Peyer's patch (tissue), 4 donors: ENCODE data around the gene ANKRD16. TPM values are rescaled to one million over a fixed set of nuclear protein-coding genes. Genes with fewer than 3 reads are reported as not detected.
A peak's percentile ranks its signal among the peaks of the same experiment; 100 is the strongest.

Experiments used
- DNase-seq, 3 donors: peaks; one replicate each; pipeline ENCODE4 v3.0.0-alpha.2; 2017 to 2019
- H3K27ac ChIP-seq, 4 donors: fragments of 200-600 bp; sonication (generic); one replicate each; pipeline ENCODE4 v1.5.1; 2016 to 2019
- H3K27me3 ChIP-seq, 2 donors: fragments of 200-600 bp; sonication (generic); one replicate each; pipeline ENCODE4 v1.5.1; 2019
- H3K36me3 ChIP-seq, 3 donors: fragments of 200-600 bp; sonication (generic); one replicate each; pipeline ENCODE4 v1.5.1; 2016 to 2019
- H3K4me1 ChIP-seq, 4 donors: fragments of 200-600 bp; sonication (generic); one replicate each; pipeline ENCODE4 v1.5.1; 2016 to 2019
- H3K4me3 ChIP-seq, 4 donors: fragments of 200-600 bp; sonication (generic); 1 replicate in 3 of 4; 2 replicates in 1 of 4; pipeline ENCODE4 v1.5.1; 2016 to 2019; ENCODE audit warnings: mild to moderate bottlenecking in 1 of 4
- H3K9me3 ChIP-seq, 4 donors: fragments of 200-600 bp; sonication (generic); one replicate each; pipeline ENCODE4 v1.5.1; 2016 to 2019; ENCODE audit warnings: mild to moderate bottlenecking in 1 of 4
- POLR2A ChIP-seq, 2 donors: fragments of 450-650 bp; IDR thresholded peaks; one replicate each; pipeline ENCODE4 v1.5.1; 2017; ENCODE audit warnings: antibody characterized with exemption in 2 of 2, mild to moderate bottlenecking in 2 of 2, moderate library complexity in 2 of 2
- total RNA-seq, 4 donors: library from RNA; depleted of rRNA; stranded (reverse); fragments of >200 nt; gene quantifications; one replicate each; pipeline ENCODE4 v1.1.0, GENCODE V29; 2016
- TF ChIP-seq, protein P1 (sequence below), 6 experiments: fragments of 450-650 bp in 4 of 6; fragments of 200-600 bp in 2 of 6; sonication (generic) in 1 of 6; IDR thresholded peaks; one replicate each; pipeline ENCODE4 v1.5.1; 2017 to 2019; ENCODE audit warnings: antibody characterized with exemption in 6 of 6, mild to moderate bottlenecking in 3 of 6, moderate library complexity in 1 of 6

ANKRD16 gene
- total RNA-seq, 4 donors from 2014 or later: 5.3 to 15.3 (median 11.9) TPM

DNA sequence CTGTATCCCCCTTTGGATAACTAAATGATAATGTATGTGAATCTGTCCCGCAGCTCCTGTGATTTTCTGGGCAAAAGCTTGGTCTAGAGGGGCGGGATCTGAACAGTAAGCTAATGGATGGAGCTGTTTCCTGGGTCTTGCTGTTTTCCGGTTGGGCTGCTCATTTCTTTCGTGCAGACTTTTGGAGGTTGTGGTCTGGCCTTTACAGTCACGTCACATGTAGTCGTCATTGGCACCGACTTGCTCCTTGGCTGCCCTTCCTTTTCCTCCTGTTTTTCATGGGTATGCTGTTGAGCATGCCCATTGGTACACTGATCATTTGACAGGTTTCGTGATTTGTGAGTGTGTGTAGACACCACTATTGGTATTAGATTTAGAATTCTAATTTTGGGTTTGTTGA lies 2.3 kb upstream of the ANKRD16 start:
- peak in 1 of 3 donors; percentile 19 for DNase-seq
- Histone ChIP-seq H3K4me1 (peaks cover 0 to 37% (median 12%) of the 10 kb centered on the region in 4 donors), H3K36me3 (peaks cover 0 to 22% (median 0%) of the 10 kb centered on the region in 3 donors), H3K9me3 (no peaks in the 10 kb centered on the region), H3K4me3 (no peak overlapping the region), H3K27ac (no peak overlapping the region), H3K27me3 (no peaks in the 10 kb centered on the region)
- TF ChIP-seq POLR2A (IDR thresholded peaks at IDR 0.05): no peak
- TF ChIP-seq, protein P1, sequence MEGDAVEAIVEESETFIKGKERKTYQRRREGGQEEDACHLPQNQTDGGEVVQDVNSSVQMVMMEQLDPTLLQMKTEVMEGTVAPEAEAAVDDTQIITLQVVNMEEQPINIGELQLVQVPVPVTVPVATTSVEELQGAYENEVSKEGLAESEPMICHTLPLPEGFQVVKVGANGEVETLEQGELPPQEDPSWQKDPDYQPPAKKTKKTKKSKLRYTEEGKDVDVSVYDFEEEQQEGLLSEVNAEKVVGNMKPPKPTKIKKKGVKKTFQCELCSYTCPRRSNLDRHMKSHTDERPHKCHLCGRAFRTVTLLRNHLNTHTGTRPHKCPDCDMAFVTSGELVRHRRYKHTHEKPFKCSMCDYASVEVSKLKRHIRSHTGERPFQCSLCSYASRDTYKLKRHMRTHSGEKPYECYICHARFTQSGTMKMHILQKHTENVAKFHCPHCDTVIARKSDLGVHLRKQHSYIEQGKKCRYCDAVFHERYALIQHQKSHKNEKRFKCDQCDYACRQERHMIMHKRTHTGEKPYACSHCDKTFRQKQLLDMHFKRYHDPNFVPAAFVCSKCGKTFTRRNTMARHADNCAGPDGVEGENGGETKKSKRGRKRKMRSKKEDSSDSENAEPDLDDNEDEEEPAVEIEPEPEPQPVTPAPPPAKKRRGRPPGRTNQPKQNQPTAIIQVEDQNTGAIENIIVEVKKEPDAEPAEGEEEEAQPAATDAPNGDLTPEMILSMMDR (IDR thresholded peaks at IDR 0.05): no peak

DNA sequence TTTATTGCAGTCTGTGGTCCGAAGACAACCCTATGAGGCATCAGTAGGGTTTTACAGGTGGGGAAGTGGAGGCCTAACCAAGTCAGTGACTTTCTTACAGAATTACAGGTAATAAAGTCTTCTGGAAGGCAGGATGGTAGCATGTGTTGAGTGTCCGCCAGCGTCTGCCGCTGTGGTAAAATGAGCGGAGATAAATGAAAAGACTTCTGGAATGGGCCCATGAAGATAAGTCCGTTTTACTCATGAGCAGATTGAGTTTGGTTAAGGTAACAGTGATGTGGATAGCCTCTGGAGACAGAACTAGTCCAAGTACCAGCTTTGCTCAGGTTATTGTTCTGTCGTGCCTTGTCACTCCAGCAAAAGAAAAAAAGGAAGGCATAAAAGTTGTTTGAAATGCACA lies 1.3 kb upstream of the ANKRD16 start:
- no peak for DNase-seq
- Histone ChIP-seq H3K27ac (peak overlapping the region; percentile 77 to 96 (median 88)), H3K9me3 (no peaks in the 10 kb centered on the region), H3K4me3 (peak overlapping the region; percentile 81 to 100 (median 96)), H3K36me3 (peaks cover 0 to 22% (median 0%) of the 10 kb centered on the region in 3 donors), H3K4me1 (peaks cover 0 to 37% (median 10%) of the 10 kb centered on the region in 4 donors), H3K27me3 (no peaks in the 10 kb centered on the region)
- no peak for TF ChIP-seq POLR2A (IDR thresholded peaks at IDR 0.05)
- TF ChIP-seq, protein P1 (IDR thresholded peaks at IDR 0.05): no peak

DNA sequence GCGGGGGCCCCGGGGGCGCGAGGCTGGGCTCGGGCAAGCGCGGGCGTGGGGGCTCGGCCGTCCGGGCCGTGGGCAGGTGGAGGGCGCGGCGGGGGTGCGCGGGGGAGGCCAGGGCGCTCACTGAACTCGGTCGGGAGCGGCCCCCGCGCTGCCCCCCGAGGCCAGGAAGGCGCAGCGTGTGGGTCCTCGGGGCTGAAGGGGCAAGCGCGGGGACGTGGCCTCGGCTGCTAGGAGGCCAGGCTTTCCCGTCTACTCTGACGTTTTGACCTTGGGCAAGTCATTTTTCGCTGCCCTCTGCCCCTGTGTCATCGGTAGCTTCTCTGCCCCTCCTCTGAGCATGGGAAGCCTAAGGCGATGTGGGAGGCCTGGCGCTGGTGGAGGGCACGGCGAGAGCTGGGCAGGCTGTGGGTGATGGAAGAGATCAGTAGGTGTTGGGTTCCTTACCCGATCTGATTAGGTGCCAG lies 791 bp upstream of the ANKRD16 start:
- Histone ChIP-seq H3K4me3 (peak overlapping the region; percentile 81 to 100 (median 96)), H3K27me3 (no peaks in the 10 kb centered on the region), H3K27ac (peak overlapping the region; percentile 77 to 96 (median 88)), H3K9me3 (no peaks in the 10 kb centered on the region), H3K36me3 (peaks cover 0 to 17% (median 0%) of the 10 kb centered on the region in 3 donors), H3K4me1 (peaks cover 0 to 37% (median 9%) of the 10 kb centered on the region in 4 donors)
- DNase-seq: peak in 1 of 3 donors; percentile 61
- TF ChIP-seq, protein P1 (IDR thresholded peaks at IDR 0.05): no peak
- TF ChIP-seq POLR2A (IDR thresholded peaks at IDR 0.05): no peak

DNA sequence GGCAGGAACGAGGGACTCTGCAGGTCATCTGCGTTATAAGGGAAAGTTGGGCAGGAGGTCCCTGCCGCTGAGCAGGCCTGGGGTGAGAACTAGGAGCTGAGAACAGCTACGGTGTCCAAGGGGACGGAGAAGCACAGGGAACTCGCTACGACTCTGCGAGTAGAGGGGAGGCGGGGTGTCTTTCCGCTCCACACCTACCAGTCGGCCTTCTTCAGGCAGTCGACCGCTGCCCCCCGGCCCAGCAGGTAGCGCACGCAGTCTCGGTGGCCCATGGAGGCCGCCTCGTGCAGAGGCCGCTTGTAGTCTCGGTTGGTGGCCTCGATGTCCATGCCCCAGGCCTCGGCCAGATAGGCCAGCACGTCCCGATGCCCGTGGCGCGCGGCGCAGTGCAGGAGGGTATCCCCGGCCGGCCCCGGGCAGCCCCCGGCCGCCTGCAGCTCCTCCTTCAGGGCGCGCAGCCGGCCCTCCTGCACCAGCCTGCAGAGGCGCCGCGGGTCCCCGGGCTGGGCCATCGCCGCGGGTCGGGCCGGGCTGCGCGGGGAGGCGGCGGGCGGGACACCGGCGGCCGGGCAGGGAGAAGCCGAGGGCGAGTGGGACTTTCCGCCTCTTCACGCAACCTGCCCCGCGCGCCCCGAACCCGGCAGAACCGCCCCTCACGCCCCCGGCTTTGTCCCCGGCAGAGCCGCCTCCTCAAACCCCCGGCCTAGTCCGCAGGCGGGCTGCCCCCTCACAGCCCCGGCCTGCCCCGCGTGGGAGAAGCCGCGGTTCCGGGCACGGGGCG lies 660 bp downstream of the ANKRD16 start:
- Histone ChIP-seq H3K27me3 (no peaks in the 10 kb centered on the region), H3K27ac (peak overlapping the region; percentile 69 to 96 (median 87)), H3K36me3 (peaks cover 0 to 9% (median 0%) of the 10 kb centered on the region in 3 donors), H3K9me3 (no peaks in the 10 kb centered on the region), H3K4me1 (peaks cover 0 to 37% (median 9%) of the 10 kb centered on the region in 4 donors), H3K4me3 (peak overlapping the region; percentile 81 to 100 (median 96))
- TF ChIP-seq, protein P1 (IDR thresholded peaks at IDR 0.05): no peak
- TF ChIP-seq POLR2A (IDR thresholded peaks at IDR 0.05): peak in 1 of 2 donors; percentile 4
- peak; percentile 44 to 65 (median 61) for DNase-seq

DNA sequence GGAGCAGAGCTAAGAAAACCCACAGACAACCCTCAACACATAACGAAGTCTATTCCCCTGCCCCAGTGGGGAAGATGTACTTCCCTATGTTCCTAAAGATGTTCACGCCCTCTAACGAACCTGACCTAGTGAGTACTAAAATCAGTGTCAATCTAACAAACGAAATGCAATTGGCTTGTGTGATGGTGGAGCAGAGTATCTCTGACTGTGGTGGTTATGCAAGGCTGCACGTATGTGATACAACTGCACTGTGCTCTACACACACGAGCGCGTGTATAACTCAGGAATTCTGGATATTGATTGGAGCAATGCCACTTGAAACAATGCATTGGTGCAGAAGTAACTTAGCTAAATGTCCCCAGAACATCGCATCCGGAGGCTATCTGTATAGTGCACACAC lies 1.3 kb downstream of the ANKRD16 start:
- H3K9me3 ChIP-seq: no peaks in the 10 kb centered on the region
- peak overlapping the region; percentile 81 to 100 (median 96) for H3K4me3 ChIP-seq
- H3K4me1 ChIP-seq: peaks cover 0 to 39% (median 9%) of the 10 kb centered on the region in 4 donors
- H3K36me3 ChIP-seq: peaks cover 0 to 10% (median 0%) of the 10 kb centered on the region in 3 donors
- H3K27me3 ChIP-seq: no peaks in the 10 kb centered on the region
- TF ChIP-seq, protein P1 (IDR thresholded peaks at IDR 0.05): no peak
- peak in 1 of 2 donors; percentile 5 for TF ChIP-seq POLR2A (IDR thresholded peaks at IDR 0.05)
- peak in 1 of 3 donors; percentile 43 for DNase-seq
- peak overlapping the region in 2 of 4 donors; percentile 90 to 96 for H3K27ac ChIP-seq
